WTC11 (cell line): ENCODE data around the gene CDC6.

Source experiments
- ATF1 ChIP-seq: sonication (generic); formaldehyde crosslinking; IDR thresholded peaks from 2 replicates; pipeline ENCODE4 v1.8.1; 2023; ENCODE audit warnings: mild to moderate bottlenecking, moderate library complexity, missing genetic modification reagents
- CTCF ChIP-seq: fragments of 200-600 bp; IDR thresholded peaks from 2 replicates; pipeline ENCODE4 v1.8.0; 2022; ENCODE audit warnings: antibody characterized with exemption
- E2F4 ChIP-seq: sonication (generic); formaldehyde crosslinking; IDR thresholded peaks from 2 replicates; pipeline ENCODE4 v1.8.1; 2022; ENCODE audit warnings: low read depth, mild to moderate bottlenecking, moderate library complexity, missing genetic modification reagents, borderline replicate concordance
- IRF2 ChIP-seq: sonication (generic); formaldehyde crosslinking; IDR thresholded peaks from 2 replicates; pipeline ENCODE4 v1.8.0; 2022; ENCODE audit warnings: low read depth, missing genetic modification reagents, borderline replicate concordance
- MXD4 ChIP-seq: fragments of 250-450 bp; sonication (Bioruptor Pico); IDR thresholded peaks from 2 replicates; pipeline ENCODE4 v1.8.0; 2021; ENCODE audit warnings: mild to moderate bottlenecking, moderate library complexity, borderline replicate concordance
- NR3C1 ChIP-seq: sonication (generic); formaldehyde crosslinking; conservative IDR thresholded peaks from 2 replicates; pipeline ENCODE4 v1.8.1; 2023; ENCODE audit warnings: low read depth, mild to moderate bottlenecking, missing genetic modification reagents
- TF ChIP-seq, protein P1 (sequence below): sonication (generic); formaldehyde crosslinking; conservative IDR thresholded peaks from 2 replicates; pipeline ENCODE4 v1.8.1; 2022; ENCODE audit warnings: mild to moderate bottlenecking, missing genetic modification reagents
- TF ChIP-seq, protein P2 (sequence below): fragments of 250-450 bp; sonication (Bioruptor Pico); conservative IDR thresholded peaks from 2 replicates; pipeline ENCODE4 v1.9.0; 2021; ENCODE audit warnings: mild to moderate bottlenecking

DNA sequence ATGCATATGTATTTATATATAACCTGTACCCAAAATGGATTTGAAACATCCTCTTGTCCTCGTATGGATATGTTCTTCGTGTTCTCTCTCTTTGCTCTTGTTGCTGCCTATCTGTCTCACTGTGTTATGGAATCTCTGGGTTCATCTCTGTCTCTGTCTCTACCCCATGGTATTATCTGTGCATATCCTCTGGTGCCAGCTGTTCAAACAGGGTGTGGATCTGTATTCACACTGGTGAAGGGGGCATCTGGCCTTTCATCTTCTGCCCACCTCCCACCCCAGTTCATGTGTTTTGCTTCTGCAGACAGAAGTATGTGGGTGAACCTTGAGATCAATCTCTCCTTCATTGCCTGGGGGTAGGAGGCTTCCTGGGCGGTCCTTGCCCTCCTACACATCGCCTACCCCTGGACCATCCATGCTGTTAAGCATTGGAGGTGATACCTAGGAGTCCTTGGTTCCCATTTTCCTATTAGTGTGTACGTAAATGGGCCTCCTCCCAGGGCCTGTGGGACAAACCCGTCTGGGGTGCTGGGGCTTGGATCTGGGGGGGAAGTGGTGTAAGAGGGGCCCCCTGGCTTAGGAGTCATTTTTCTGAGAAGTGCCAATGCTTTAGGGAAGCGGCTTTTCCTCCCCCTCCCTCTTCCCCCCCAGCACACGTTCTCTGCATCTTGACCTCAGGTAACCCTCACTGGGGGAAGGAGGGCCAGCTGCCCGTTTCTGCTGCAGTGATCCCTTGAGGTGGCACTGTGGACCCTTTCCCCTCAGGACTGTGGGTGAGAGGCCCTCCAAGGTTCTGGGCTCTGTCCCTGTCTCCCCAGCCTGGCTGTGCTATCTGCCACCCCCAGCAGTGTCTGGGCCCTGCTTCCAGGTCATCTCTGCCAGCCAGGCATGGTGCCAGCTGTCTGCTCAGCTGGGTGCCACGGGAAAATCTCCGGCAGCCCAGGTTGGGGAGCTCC lies 42.4 kb downstream of the CDC6 start:
- TF ChIP-seq CTCF: no peak
- TF ChIP-seq ATF1 (CRISPR knock-in tag): no peak
- TF ChIP-seq E2F4 (CRISPR knock-in tag): no peak
- no peak for TF ChIP-seq NR3C1 (CRISPR knock-in tag)
- no peak for TF ChIP-seq MXD4 (CRISPR knock-in tag)
- TF ChIP-seq, protein P1, sequence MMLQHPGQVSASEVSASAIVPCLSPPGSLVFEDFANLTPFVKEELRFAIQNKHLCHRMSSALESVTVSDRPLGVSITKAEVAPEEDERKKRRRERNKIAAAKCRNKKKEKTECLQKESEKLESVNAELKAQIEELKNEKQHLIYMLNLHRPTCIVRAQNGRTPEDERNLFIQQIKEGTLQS: no peak
- TF ChIP-seq IRF2 (CRISPR knock-in tag): no peak
- TF ChIP-seq, protein P2, sequence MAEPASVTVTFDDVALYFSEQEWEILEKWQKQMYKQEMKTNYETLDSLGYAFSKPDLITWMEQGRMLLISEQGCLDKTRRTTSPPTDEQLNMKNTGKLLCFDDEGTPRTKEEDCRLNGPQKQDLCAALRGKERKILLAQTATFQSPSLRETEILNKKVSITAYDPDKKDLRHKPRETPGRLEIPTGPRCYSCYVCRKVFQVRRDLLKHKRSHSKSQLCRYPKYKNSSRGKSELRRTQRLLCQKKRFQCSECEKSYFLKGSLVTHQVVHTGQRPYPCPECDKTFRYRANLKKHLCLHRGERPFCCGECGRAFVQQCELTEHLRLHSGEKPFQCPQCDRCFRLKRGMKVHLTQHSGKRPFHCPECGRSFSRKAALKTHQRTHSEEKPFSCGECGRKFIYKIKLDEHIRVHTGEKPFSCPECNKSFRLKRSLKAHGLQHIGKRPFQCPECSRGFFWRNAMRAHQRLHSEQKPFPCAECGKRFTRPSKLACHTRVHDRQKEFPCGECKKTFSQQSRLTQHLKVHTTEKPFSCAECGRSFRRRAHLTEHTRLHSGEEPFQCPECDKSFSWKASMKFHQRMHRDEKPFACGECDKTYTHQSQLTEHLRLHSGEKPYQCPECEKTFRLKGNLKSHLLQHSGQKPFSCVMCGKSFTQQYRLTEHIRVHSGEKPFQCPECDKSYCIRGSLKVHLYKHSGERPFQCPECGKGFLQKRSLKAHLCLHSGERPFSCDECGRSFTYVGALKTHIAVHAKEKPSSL (CRISPR knock-in tag): no peak
